ENCODE measurements around the gene ATP9B.

- TF ChIP-seq EZH2 (IDR thresholded peaks at IDR 0.05; ENCODE audit: insufficient read depth, poor library complexity, severe bottlenecking) (no peak), EZH2phosphoT487 (IDR thresholded peaks at IDR 0.05; ENCODE audit: insufficient read depth, low read depth) (no peak)
Measured at GRCh38 chr18:79395308-79395640, 326.1 kb downstream of the ATP9B start.

Data from GM23248 (cell line).